Prostate gland (tissue), 2 donors: ENCODE measurements around the gene MGAT5. TPM values are rescaled to one million over a fixed set of nuclear protein-coding genes. Genes with fewer than 3 reads are reported as not detected.

Experiments
- DNase-seq: peaks from one replicate; pipeline ENCODE4 v3.0.0-alpha.2; 2019; ENCODE audit warnings: low spot score
- H3K27ac ChIP-seq, 2 donors: fragments of 200-600 bp; sonication (generic); 2 replicates each; pipeline ENCODE4 v1.5.1; 2017 to 2019
- H3K27me3 ChIP-seq: fragments of 200-600 bp; sonication (generic); replicated peaks from 2 replicates; pipeline ENCODE4 v1.5.1; 2019; ENCODE audit not compliant: insufficient read depth
- H3K36me3 ChIP-seq, 2 donors: fragments of 200-600 bp; sonication (generic); 1 replicate in 1 of 2; 2 replicates in 1 of 2; pipeline versions ENCODE4 v1.5.1 to v1.8.1; 2017 to 2019
- H3K4me1 ChIP-seq: fragments of 200-600 bp; sonication (generic); replicated peaks from 2 replicates; pipeline ENCODE4 v1.5.1; 2019
- H3K4me3 ChIP-seq, 2 donors: fragments of 200-600 bp; sonication (generic); 2 replicates each; pipeline ENCODE4 v1.5.1; 2017 to 2019
- H3K9me3 ChIP-seq: fragments of 200-600 bp; sonication (generic); 2 replicates; pipeline ENCODE4 v1.5.1; 2017
- CTCF ChIP-seq, 4 experiments: fragments of 200-600 bp in 2 of 4; fragments of 450-650 bp in 2 of 4; sonication (generic) in 2 of 4; IDR thresholded peaks; 1 replicate in 3 of 4; 2 replicates in 1 of 4; pipeline ENCODE4 v1.5.1; 2016 to 2019; ENCODE audit warnings: antibody characterized with exemption in 4 of 4, mild to moderate bottlenecking in 2 of 4, moderate library complexity in 2 of 4
- POLR2A ChIP-seq: fragments of 450-650 bp; IDR thresholded peaks from one replicate; pipeline ENCODE4 v1.6.1; 2016; ENCODE audit warnings: antibody characterized with exemption, mild to moderate bottlenecking
- POLR2AphosphoS5 ChIP-seq: sonication (generic); formaldehyde crosslinking; IDR thresholded peaks from one replicate; pipeline ENCODE4 v1.6.1; 2017; ENCODE audit warnings: antibody characterized with exemption
- WGBS: methylation state at CpG from one replicate; pipeline ENCODE4 v1.1.5; 2018; 5-methylcytosine and 5-hydroxymethylcytosine counted together
- intact Hi-C: fragments of 100-400 bp; cut with DNase I; formaldehyde crosslinking; loops from one replicate; pipeline ENCODE4 v1.14.2; 2022
- total RNA-seq, 2 donors: library from RNA; depleted of rRNA; stranded (reverse); fragments of >200 nt; gene quantifications; one replicate each; pipeline ENCODE4 v1.1.0, GENCODE V29; 2016

MGAT5 gene
- total RNA-seq, 2 donors from 2014 or later, result 20.1 to 83.2 TPM

GRCh38 chr2:134461511-134461910 lies 207.6 kb downstream of the MGAT5 start:
- no peaks in the 10 kb centered on the region for H3K9me3 ChIP-seq
- DNase-seq, result no peak
- H3K4me3 ChIP-seq, result no peak overlapping the region
- WGBS, result 51% methylated on average over 6 of the region's 6 CpGs
- TF ChIP-seq CTCF (IDR thresholded peaks at IDR 0.05) (no peak), POLR2AphosphoS5 (no peak), POLR2A (no peak)
- no peaks in the 10 kb centered on the region for H3K36me3 ChIP-seq
- no peak overlapping the region for H3K27ac ChIP-seq
- intact Hi-C loops, result loop anchor here (10.0 kb wide), 1 partner anchor 433 kb away; no protein-coding TSS in a partner anchor
- no peaks in the 10 kb centered on the region for H3K27me3 ChIP-seq
- H3K4me1 ChIP-seq, result no peaks in the 10 kb centered on the region

GRCh38 chr2:134462275-134462674 lies 208.4 kb downstream of the MGAT5 start:
- Histone ChIP-seq H3K4me1 (no peaks in the 10 kb centered on the region), H3K36me3 (no peaks in the 10 kb centered on the region), H3K4me3 (no peak overlapping the region), H3K27me3 (no peaks in the 10 kb centered on the region), H3K27ac (no peak overlapping the region), H3K9me3 (no peaks in the 10 kb centered on the region)
- intact Hi-C loops, result loop anchor here (10.0 kb wide), 1 partner anchor 433 kb away; no protein-coding TSS in a partner anchor
- WGBS, result 85% methylated on average over 6 of the region's 6 CpGs
- TF ChIP-seq POLR2A (no peak), POLR2AphosphoS5 (no peak), CTCF (IDR thresholded peaks at IDR 0.05) (no peak)
- DNase-seq, result no peak

DNA sequence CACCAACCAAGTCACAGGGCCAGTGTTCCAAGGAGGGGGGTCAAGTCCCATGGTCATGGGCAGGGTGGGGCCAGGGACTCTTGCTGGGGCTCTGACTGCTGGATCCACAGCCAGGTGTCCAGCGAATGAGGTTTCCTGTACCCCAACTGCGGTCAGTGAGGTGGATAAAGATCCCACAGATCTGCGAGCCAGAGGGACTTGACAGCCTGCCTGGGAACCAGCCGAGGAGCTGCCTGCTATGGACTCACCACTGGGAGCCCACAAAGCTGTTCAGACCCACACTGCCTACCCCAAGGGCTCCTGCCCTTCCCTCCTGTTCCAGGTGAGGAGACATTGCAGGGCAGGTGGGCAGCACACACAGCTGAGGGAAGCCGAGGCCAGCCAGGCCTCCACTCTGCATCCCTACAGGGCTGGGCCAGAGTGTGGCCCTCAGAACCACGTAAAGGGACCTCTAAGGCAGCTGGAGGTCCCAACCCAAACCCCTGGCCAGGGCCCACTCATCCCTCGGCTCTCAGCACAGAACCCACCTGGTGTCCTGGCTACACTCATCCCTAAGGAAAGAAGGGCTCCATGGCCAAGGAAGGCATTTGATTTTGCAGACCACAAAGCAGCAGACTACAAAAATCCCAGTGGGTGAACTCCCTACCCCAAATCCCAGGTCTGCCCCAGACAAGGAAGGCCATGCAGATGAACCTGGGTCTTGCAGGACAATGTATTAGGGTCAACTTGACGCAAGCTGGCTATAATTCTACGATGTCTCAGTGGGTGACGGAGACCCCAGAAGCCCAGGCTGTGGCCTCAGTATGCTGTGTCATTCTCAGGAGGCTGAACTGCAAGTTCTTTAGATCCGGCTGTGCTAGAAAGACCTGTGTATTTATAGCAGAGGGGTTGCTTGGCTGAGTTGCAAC lies 209.2 kb downstream of the MGAT5 start:
- Histone ChIP-seq H3K27ac (no peak overlapping the region), H3K36me3 (no peaks in the 10 kb centered on the region), H3K9me3 (no peaks in the 10 kb centered on the region), H3K27me3 (no peaks in the 10 kb centered on the region), H3K4me1 (no peaks in the 10 kb centered on the region), H3K4me3 (no peak overlapping the region)
- WGBS, result 94% methylated on average over 11 of the region's 11 CpGs
- no peak for DNase-seq
- intact Hi-C loops, result loop anchor here (10.0 kb wide), 1 partner anchor 432 kb away; no protein-coding TSS in a partner anchor
- no peak for TF ChIP-seq POLR2A
- TF ChIP-seq CTCF (IDR thresholded peaks at IDR 0.05), result no peak
- TF ChIP-seq POLR2AphosphoS5, result no peak

DNA sequence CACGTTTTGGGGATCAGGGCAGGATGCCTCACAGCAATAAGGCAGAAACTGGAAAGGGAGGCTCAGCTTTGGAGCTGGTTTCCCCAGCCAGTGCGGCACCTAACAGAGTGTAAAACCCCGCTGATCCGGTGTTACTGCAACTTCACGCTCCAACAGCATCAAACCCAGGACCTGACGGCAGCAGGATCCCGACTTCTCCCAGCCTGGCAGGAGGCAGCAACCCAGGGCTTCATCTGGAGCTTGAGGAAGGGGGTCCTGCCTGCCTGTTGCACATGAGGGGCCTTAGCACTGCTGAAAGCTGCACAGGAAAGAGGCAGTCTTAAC lies 209.8 kb downstream of the MGAT5 start:
- intact Hi-C loops, result loop anchor here (10.0 kb wide), 1 partner anchor 431 kb away; no protein-coding TSS in a partner anchor
- DNase-seq, result no peak
- H3K27ac ChIP-seq, result no peak overlapping the region
- no peak for TF ChIP-seq CTCF (IDR thresholded peaks at IDR 0.05)
- H3K4me1 ChIP-seq, result no peaks in the 10 kb centered on the region
- H3K36me3 ChIP-seq, result no peaks in the 10 kb centered on the region
- no peak overlapping the region for H3K4me3 ChIP-seq
- 90% methylated on average over 4 of the region's 7 CpGs for WGBS
- H3K9me3 ChIP-seq, result no peaks in the 10 kb centered on the region
- H3K27me3 ChIP-seq, result no peaks in the 10 kb centered on the region
